Measurements from ENCODE around the gene NSMCE4A.
"Not testable (repeated sequence)": the region's sequence is repeated elsewhere in the genome, so short reads cannot be mapped to it uniquely, and the experiment has no call there.

GRCh38 chr10:121918800-121919199, 56.2 kb downstream of the NSMCE4A start:
- TF ChIP-seq POLR2A, CTCF (IDR thresholded peaks at IDR 0.05): not testable (repeated sequence)
